HG03025 (cell line): ENCODE measurements around the gene ERC1.

Experiments
- ATAC-seq: cut with Tn5 transposase; IDR thresholded peaks from one replicate; pipeline ENCODE4 v1.9.1; 2021; ENCODE audit warnings: mild to moderate bottlenecking, moderate library complexity; ENCODE audit not compliant: unreplicated experiment, low FRiP score

ERC1 gene

GRCh38 chr12:1497161-1497560, 506.1 kb downstream of the ERC1 start:
- ATAC-seq: no peak

GRCh38 chr12:1498199-1498740, 507.2 kb downstream of the ERC1 start:
- no peak for ATAC-seq

DNA sequence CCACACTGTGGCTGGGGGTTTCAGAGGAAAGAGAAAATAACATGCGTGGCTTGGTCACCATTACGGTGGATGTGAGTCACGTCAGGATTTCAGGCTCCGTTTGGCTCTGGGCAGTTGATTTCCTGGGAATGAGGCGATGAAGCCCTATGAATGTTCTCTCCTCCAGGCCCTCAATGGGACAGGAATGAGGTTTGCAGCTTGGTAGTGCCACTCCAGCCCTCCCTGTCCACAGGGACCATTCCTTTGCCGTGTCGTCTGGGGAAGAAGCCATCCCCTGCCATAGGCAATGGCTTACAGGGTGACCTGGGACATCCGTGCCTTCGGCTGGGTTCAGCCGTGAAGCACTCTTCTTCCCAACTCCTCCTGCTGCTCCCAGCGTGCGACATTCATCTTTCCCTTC, 508.3 kb downstream of the ERC1 start:
- ATAC-seq: no peak

DNA sequence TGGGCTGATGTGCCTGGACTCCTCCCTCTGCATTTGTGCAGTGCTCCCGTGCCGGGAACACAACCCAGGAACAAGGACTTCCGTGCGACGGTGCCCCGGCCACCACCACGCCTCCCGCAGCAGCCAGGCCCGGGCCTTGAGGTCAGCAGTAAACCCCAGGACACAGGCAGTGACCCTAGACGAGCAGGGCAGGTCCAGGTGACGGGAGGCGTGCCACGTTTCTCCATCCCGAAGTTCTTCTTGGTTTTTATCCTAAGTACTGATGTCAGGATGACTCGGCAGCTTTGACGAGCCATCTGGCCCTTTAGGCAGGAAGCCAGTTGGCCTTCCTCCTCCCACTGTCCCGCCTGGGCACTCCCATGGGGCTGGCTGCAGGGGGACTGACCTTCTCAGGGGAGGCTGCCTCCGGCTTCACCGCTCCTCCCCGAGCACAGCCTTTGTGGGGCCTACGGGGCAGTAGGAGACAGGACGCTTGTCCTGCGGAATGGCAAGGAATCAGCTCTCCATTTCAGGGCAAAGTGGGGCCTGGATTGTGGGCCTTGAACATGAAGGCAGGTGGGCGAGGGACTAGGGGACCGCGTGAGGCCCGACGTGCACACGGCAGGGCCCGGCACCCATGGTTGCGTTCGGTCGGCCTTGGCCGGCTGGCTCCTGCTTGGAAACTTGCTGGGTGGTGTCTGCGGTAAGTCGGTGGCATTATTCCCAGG, 509.2 kb downstream of the ERC1 start:
- no peak for ATAC-seq

DNA sequence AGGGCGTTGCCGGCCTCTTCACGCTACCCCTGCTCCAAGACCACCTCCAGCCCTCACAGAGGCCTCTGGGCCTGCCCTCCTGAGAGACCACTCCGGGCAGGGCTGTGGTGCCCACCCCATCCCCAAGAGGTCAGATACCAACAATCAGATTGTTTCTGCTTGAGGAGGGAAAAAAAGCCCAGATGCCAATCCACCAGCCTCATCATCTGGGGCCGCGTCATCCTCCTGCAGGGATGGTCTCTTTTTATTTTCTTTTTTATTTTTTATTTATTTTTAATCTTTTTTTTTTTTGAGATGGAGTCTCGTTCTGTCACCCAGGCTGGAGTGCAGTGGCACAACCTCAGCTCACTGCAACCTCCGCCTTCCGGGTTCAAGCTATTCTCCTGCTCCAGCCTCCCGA, 510.0 kb downstream of the ERC1 start:
- no peak for ATAC-seq

- ATAC-seq: no peak
These were observed 510.8 kb downstream of the ERC1 start for GRCh38 chr12:1501695-1502378.

- ATAC-seq: no peak
These were observed 511.3 kb downstream of the ERC1 start for GRCh38 chr12:1502379-1502720.

DNA sequence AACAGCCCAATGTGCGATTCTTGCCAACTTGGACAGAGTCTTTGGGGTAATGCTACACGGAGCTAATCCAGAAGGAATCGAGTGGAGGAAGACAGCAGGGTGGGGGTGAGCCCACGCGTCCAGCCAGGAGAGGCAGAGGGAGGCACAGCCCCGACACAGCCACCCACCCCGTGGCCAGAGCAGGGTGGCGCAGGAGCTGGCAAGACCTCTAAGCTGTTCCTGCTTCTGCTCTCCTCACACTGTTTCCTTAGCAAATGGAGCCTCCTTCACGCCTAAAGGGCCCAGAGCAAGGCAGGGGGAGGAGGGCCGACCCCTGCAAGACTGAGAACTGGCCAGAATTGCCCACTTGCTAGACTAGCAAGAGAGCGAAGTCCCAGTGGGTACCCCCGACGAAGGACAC, 511.8 kb downstream of the ERC1 start:
- no peak for ATAC-seq

DNA sequence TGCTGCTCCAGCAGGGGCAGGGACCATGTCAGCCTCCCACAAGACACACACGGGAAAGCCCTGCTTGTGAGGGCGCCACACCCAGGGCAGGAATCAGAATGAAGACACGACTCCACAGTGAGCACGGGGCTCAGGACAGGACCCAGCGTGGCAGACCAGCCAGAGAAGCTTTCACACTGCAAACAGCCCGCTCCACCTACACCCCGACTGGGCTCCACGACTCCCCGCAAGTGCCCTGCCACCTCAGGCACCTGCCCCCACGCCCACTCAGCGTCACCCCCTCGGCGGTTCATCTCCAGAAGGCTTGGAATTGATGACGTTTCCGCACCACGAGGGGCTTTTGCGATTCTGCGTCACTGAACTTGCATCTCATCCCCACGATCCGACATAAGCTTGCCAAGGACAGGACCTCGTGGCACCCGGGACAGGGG, 512.3 kb downstream of the ERC1 start:
- ATAC-seq: no peak

- ATAC-seq: no peak
These were observed 513.4 kb downstream of the ERC1 start for GRCh38 chr12:1504304-1504894.

DNA sequence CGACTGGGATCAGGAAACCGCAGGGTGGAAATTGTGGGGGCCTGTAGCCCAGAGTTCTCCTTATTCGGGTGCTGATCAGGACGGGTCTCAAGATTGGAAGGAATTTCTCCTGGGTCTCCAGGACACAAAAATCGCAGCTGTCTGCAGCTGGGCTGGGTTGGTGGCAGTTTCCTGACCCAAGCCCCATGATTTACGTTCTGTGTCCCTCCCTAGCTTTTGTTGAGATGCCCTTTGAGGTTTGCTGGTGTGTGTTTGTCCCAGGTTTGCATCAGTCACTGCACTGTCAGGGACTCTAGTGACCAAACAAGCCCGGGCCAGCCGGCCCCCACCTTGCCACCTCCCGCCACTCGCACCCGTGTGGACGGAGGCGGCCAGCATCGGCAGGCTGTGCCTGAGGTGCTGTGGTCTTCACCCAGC, 513.9 kb downstream of the ERC1 start:
- no peak for ATAC-seq

DNA sequence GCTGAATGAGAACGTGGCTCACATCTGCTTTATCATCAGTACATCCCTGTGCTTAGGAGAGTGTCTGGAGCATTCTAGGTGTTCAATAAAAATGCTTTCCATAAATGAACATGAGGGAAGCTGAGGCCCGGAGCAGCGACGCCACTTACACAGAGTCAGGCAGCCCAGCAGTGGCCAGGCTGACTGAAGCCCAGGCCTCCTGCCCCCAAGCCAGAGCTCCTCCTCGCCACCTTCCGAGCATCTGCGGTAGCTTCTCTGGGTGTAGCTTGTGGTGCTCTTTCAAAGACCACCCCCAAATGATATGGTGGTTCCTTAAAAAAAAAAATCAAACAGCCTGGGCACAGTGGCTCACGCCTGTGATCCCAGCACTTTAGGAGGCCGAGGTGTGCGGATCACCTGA, 514.6 kb downstream of the ERC1 start:
- no peak for ATAC-seq

GRCh38 chr12:1507308-1507707, 516.3 kb downstream of the ERC1 start:
- ATAC-seq: no peak

DNA sequence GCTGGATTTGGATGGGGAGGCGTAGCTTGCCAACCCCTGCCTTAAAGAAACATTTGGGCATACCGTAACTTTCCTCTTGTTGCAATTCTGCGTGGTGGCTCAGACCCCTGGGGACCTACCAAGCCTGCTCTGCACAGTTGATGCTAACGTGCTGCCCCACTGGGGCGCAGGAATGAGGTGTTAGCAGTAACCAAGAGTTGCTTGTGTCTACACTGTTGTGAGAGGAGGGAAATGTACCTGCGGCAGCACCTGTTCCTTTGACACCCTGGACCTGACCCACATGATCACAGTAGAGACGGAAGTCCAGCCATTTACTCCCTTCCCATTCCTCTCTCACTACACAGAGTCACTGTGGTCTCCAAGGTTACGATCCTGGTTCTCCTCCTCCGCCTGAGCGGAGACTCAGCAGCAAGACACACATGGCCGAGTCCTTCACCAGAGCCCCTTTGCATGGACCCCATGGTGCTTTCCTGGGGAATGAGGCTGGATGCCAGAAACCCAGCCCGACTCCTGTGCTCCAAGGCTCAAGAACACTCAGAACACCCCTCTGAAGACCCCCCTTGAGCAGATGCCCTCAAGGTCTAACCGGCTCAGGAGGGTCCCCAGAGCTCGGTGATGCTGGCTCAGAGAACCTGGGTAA, 518.5 kb downstream of the ERC1 start:
- ATAC-seq: no peak

- no peak for ATAC-seq
These were observed 519.2 kb downstream of the ERC1 start for GRCh38 chr12:1510056-1510812.

DNA sequence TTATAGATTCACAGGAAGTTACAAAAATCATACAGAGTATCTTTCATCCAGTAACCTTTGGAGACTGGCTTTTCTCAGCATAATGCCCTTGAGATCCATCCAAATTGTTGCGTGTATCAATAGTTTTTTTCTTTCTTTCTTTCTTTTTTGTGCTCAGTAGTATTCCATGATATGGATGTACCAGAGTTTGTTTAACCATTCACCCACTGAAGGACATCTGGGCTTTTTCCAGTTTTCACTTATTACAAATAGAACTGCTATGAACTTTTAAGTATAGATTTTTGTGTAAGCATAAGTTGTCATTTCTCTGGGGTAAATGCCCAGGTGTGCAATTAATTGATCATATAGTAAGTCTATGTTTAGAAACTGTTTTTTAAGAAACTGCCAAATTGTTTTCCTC, 524.0 kb downstream of the ERC1 start:
- ATAC-seq: no peak

DNA sequence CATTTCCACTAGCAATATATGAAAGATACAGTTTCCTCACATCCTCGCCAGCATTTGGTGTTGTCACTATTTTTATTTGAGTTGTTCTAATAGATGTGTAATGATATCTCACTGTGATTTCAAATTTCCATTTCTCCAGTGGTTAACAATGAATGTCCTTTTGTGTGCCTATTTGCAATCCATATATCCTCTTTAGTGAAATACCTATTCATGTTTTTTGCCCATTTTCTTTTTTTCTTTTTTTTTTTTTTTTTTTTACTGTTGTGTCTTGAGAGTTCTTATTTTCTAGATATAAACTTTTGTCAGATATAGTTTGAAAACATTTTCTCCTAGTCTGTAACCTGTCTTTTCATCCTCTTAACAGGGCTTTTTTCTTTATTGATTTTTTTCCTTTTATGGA, 524.4 kb downstream of the ERC1 start:
- no peak for ATAC-seq

DNA sequence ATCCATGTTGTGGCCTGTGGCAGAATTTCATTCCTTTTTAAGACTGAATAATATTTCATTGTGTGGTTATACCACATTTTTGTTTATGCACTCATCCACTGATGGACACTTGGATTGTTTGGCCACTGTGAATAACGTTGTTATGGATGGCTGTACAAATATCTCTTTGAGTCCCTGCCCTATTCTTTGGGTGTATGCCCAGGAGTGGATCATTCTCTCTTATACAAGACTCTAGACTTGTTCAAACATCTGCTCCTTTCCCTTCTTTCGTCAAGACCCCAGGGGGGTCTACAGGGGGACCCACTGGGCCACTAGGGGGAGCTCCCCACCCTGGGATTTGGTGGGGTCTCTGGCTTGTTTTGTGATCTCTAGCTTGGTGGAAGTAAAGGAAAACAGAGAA, 526.0 kb downstream of the ERC1 start:
- ATAC-seq: no peak

DNA sequence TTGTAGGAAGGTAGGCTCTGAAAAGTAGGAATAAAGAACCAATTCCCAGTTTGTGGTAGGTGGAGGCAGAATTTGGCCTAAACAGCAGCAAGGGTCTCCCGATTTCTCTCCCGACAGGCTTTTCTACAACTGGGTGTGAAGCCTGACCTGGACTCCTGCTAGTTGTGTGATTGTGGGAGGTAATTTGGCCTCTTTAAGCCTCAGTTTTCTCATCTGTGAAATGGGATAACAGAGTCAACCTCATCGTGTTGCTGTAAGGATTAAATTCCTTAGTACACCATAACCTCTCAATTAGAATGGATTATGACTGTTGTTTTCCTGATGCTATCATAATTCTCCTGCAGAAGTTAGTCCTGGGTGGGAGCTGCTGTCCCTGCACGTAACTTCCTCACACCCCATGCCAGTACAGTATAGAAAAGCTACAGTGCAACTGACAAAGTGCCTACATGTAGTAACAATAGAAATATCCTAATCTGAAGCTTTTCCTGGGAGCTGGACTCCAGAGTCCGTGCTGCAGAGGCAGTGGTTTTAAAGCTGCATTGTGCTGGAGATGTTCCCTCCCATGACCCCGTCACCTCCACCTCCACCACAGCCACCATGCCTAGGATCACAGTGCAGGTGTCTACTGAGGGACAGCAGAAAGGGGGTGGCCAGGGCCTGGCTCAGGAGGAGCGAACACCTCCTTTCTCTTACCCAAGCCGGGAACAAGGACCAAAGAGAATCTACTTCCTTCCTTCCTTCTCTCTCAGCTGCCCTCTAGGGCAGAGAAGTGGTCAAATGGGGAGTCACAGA, 526.9 kb downstream of the ERC1 start:
- no peak for ATAC-seq
